Measurements from ENCODE around the gene FREM3. TPM values are rescaled to one million over a fixed set of nuclear protein-coding genes. Genes with fewer than 3 reads are reported as not detected.

The FREM3 gene
- total RNA-seq, 4 donors from 2014 or later, result not detected

- TF ChIP-seq CTCF (IDR thresholded peaks at IDR 0.05; ENCODE audit: low read depth), result no peak
Measured at GRCh38 chr4:143606480-143606879, 94.0 kb downstream of the FREM3 start.

GRCh38 chr4:143599827-143600226 lies 100.6 kb downstream of the FREM3 start:
- no peak for TF ChIP-seq CTCF (IDR thresholded peaks at IDR 0.05; ENCODE audit: low read depth)

- no peak for TF ChIP-seq CTCF (IDR thresholded peaks at IDR 0.05; ENCODE audit: low read depth)
Measured at GRCh38 chr4:143598816-143599215, 101.7 kb downstream of the FREM3 start.

- TF ChIP-seq CTCF (IDR thresholded peaks at IDR 0.05; ENCODE audit: low read depth), result no peak
Measured at GRCh38 chr4:143597276-143597675, 103.2 kb downstream of the FREM3 start.

- no peak for TF ChIP-seq CTCF (IDR thresholded peaks at IDR 0.05; ENCODE audit: low read depth)
Measured at GRCh38 chr4:143587703-143588102, 112.8 kb downstream of the FREM3 start.

- no peak for TF ChIP-seq CTCF (IDR thresholded peaks at IDR 0.05; ENCODE audit: low read depth)
Measured at GRCh38 chr4:143586080-143586479, 114.4 kb downstream of the FREM3 start.

- TF ChIP-seq CTCF (IDR thresholded peaks at IDR 0.05; ENCODE audit: low read depth), result no peak
Measured at GRCh38 chr4:143585548-143585947, 114.9 kb downstream of the FREM3 start.

Data from subcutaneous adipose tissue (tissue), 4 donors.